Large intestine (tissue), 3 donors: ENCODE measurements around the gene TCP1. TPM values are rescaled to one million over a fixed set of nuclear protein-coding genes. Genes with fewer than 3 reads are reported as not detected.
"Not testable (repeated sequence)": the region's sequence is repeated elsewhere in the genome, so short reads cannot be mapped to it uniquely, and the experiment has no call there.

ENCODE experiments used
- DNase-seq, 2 donors: peaks; one replicate each; pipeline versions ENCODE4 v3.0.0 to v3.0.0-alpha.2; 2013
- H3K27ac ChIP-seq: one replicate; pipeline ENCODE4 v1.5.1; 2013; ENCODE audit warnings: low read length
- H3K27me3 ChIP-seq: 2 replicates; pipeline ENCODE4 v1.6.1; 2013; ENCODE audit warnings: low read length; ENCODE audit not compliant: control insufficient read depth, insufficient read depth
- H3K36me3 ChIP-seq: 2 replicates; pipeline ENCODE4 v1.6.1; 2013; ENCODE audit warnings: low read length; ENCODE audit not compliant: control insufficient read depth, insufficient read depth
- H3K4me1 ChIP-seq: one replicate; pipeline ENCODE4 v1.6.1; 2013; ENCODE audit warnings: low read length; ENCODE audit not compliant: control insufficient read depth, insufficient read depth
- H3K4me3 ChIP-seq: one replicate; pipeline ENCODE4 v1.5.1; 2013; ENCODE audit warnings: low read length
- H3K9me3 ChIP-seq: one replicate; pipeline ENCODE4 v1.6.1; 2013; ENCODE audit warnings: mild to moderate bottlenecking, low read depth, low read length, moderate library complexity; ENCODE audit not compliant: control insufficient read depth
- WGBS: methylation state at CpG from one replicate; pipeline ENCODE4 v1.1.5; 2013; ENCODE audit warnings: low lambda C conversion rate; ENCODE audit not compliant: insufficient coverage; 5-methylcytosine and 5-hydroxymethylcytosine counted together
- polyA plus RNA-seq: library from polyadenylated mRNA; unstranded; fragments of 120-200 nt; gene quantifications from one replicate; pipeline ENCODE4 v1.2.1, GENCODE V29; 2013

The TCP1 gene
- polyA plus RNA-seq, 1 donor = 199 TPM

- Histone ChIP-seq H3K36me3 (peaks cover 46% of the 10 kb centered on the region), H3K4me3 (no peak overlapping the region), H3K27ac (no peak overlapping the region), H3K27me3 (no peaks in the 10 kb centered on the region), H3K9me3 (no peaks in the 10 kb centered on the region), H3K4me1 (peaks cover 11% of the 10 kb centered on the region)
- no peak for DNase-seq
- WGBS = no CpG with 5 or more reads among the region's 2 CpGs
These were observed 29.8 kb downstream of the TCP1 start for GRCh38 chr6:159759645-159760044.

GRCh38 chr6:159758031-159759001 lies 31.1 kb downstream of the TCP1 start:
- WGBS = no CpG with 5 or more reads among the region's 7 CpGs
- H3K27ac ChIP-seq = no peak overlapping the region
- H3K9me3 ChIP-seq = no peaks in the 10 kb centered on the region
- DNase-seq = no peak
- H3K36me3 ChIP-seq = peaks cover 48% of the 10 kb centered on the region
- no peak overlapping the region for H3K4me3 ChIP-seq
- H3K27me3 ChIP-seq = no peaks in the 10 kb centered on the region
- peaks cover 11% of the 10 kb centered on the region for H3K4me1 ChIP-seq

GRCh38 chr6:159756508-159756907 lies 32.9 kb downstream of the TCP1 start:
- peaks cover 4% of the 10 kb centered on the region for H3K4me1 ChIP-seq
- no peak overlapping the region for H3K27ac ChIP-seq
- H3K9me3 ChIP-seq = no peaks in the 10 kb centered on the region
- no peak overlapping the region for H3K4me3 ChIP-seq
- no peaks in the 10 kb centered on the region for H3K27me3 ChIP-seq
- peaks cover 56% of the 10 kb centered on the region for H3K36me3 ChIP-seq
- whole genome bisulfite sequencing = no CpG with 5 or more reads among the region's 4 CpGs
- no peak for DNase-seq

- H3K9me3 ChIP-seq = no peaks in the 10 kb centered on the region
- no peaks in the 10 kb centered on the region for H3K27me3 ChIP-seq
- no peaks in the 10 kb centered on the region for H3K4me1 ChIP-seq
- peaks cover 59% of the 10 kb centered on the region for H3K36me3 ChIP-seq
- no peak overlapping the region for H3K27ac ChIP-seq
- H3K4me3 ChIP-seq = no peak overlapping the region
- 75% methylated on average over 5 of the region's 15 CpGs for WGBS
- DNase-seq = no peak
These were observed 34.2 kb downstream of the TCP1 start for GRCh38 chr6:159754959-159755914.

- no peak for DNase-seq
- Histone ChIP-seq H3K4me3 (no peak overlapping the region), H3K9me3 (no peaks in the 10 kb centered on the region), H3K4me1 (no peaks in the 10 kb centered on the region), H3K27me3 (no peaks in the 10 kb centered on the region), H3K27ac (no peak overlapping the region), H3K36me3 (peaks cover 63% of the 10 kb centered on the region)
- WGBS = no CpG with 5 or more reads among the region's 2 CpGs
These were observed 35.0 kb downstream of the TCP1 start for GRCh38 chr6:159754401-159754800.

- WGBS = no CpG with 5 or more reads among the region's 6 CpGs
- H3K9me3 ChIP-seq = no peaks in the 10 kb centered on the region
- no peak for DNase-seq
- no peak overlapping the region for H3K27ac ChIP-seq
- no peak overlapping the region for H3K4me3 ChIP-seq
- H3K36me3 ChIP-seq = peaks cover 65% of the 10 kb centered on the region
- H3K27me3 ChIP-seq = no peaks in the 10 kb centered on the region
- H3K4me1 ChIP-seq = no peaks in the 10 kb centered on the region
These were observed 36.1 kb downstream of the TCP1 start for GRCh38 chr6:159753081-159753872.

- no peak for DNase-seq
- H3K27me3 ChIP-seq = no peaks in the 10 kb centered on the region
- H3K36me3 ChIP-seq = peaks cover 63% of the 10 kb centered on the region
These were observed 38.0 kb downstream of the TCP1 start for GRCh38 chr6:159751448-159751847.

GRCh38 chr6:159748127-159748526 lies 41.3 kb downstream of the TCP1 start:
- H3K4me1 ChIP-seq, H3K27me3 ChIP-seq, H3K27ac ChIP-seq, DNase-seq, H3K4me3 ChIP-seq, H3K9me3 ChIP-seq: not testable (repeated sequence)
- H3K36me3 ChIP-seq = peaks cover 68% of the 10 kb centered on the region
- no CpG with 5 or more reads among the region's 7 CpGs for WGBS

More at GRCh38 chr6:159751448-159751847, 38.0 kb downstream of the TCP1 start:
- Histone ChIP-seq H3K9me3 (no peaks in the 10 kb centered on the region), H3K4me1 (no peaks in the 10 kb centered on the region), H3K4me3 (no peak overlapping the region), H3K27ac (no peak overlapping the region)
- WGBS = no CpG with 5 or more reads among the region's 3 CpGs

GRCh38 chr6:159746759-159747158 lies 42.6 kb downstream of the TCP1 start:
- WGBS = 100% methylated on average over 1 of the region's 1 CpG
- no peak overlapping the region for H3K4me3 ChIP-seq
- no peak for DNase-seq

More at GRCh38 chr6:159746759-159747158, 42.6 kb downstream of the TCP1 start:
- Histone ChIP-seq H3K9me3 (no peaks in the 10 kb centered on the region), H3K27ac (no peak overlapping the region), H3K36me3 (peaks cover 68% of the 10 kb centered on the region), H3K4me1 (no peaks in the 10 kb centered on the region), H3K27me3 (no peaks in the 10 kb centered on the region)
